ENCODE measurements around the gene PKNOX2.
"Not testable (repeated sequence)": the region's sequence is repeated elsewhere in the genome, so short reads cannot be mapped to it uniquely, and the experiment has no call there.

PKNOX2 gene

DNA sequence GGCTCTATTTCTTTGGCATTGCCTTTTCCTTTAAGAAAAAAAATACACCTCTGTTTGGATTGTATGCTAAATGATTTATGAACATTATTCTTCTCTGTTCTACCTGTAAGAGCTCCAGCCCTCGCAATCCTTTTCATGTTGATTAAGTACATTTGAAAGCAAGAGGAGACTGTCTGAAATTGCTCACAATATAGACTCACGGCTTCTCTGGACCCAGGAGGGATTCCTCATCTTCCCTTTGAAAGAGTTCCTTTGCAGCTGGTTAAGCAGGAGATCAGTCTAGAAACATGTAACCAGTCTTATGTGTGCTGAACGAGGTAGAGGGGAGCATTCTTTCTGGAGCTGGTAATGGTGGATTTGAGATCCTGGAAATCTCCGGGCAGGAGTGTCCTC, 47.4 kb downstream of the PKNOX2 start:
- H3K4me3 ChIP-seq (ENCODE audit: low read depth, low read length) = no peak overlapping the region
- TF ChIP-seq, protein P1, sequence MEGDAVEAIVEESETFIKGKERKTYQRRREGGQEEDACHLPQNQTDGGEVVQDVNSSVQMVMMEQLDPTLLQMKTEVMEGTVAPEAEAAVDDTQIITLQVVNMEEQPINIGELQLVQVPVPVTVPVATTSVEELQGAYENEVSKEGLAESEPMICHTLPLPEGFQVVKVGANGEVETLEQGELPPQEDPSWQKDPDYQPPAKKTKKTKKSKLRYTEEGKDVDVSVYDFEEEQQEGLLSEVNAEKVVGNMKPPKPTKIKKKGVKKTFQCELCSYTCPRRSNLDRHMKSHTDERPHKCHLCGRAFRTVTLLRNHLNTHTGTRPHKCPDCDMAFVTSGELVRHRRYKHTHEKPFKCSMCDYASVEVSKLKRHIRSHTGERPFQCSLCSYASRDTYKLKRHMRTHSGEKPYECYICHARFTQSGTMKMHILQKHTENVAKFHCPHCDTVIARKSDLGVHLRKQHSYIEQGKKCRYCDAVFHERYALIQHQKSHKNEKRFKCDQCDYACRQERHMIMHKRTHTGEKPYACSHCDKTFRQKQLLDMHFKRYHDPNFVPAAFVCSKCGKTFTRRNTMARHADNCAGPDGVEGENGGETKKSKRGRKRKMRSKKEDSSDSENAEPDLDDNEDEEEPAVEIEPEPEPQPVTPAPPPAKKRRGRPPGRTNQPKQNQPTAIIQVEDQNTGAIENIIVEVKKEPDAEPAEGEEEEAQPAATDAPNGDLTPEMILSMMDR (conservative IDR thresholded peaks at IDR 0.05; ENCODE audit: low read depth, low read length) = no peak
- no peak for DNase-seq (ENCODE audit: low read depth)

DNA sequence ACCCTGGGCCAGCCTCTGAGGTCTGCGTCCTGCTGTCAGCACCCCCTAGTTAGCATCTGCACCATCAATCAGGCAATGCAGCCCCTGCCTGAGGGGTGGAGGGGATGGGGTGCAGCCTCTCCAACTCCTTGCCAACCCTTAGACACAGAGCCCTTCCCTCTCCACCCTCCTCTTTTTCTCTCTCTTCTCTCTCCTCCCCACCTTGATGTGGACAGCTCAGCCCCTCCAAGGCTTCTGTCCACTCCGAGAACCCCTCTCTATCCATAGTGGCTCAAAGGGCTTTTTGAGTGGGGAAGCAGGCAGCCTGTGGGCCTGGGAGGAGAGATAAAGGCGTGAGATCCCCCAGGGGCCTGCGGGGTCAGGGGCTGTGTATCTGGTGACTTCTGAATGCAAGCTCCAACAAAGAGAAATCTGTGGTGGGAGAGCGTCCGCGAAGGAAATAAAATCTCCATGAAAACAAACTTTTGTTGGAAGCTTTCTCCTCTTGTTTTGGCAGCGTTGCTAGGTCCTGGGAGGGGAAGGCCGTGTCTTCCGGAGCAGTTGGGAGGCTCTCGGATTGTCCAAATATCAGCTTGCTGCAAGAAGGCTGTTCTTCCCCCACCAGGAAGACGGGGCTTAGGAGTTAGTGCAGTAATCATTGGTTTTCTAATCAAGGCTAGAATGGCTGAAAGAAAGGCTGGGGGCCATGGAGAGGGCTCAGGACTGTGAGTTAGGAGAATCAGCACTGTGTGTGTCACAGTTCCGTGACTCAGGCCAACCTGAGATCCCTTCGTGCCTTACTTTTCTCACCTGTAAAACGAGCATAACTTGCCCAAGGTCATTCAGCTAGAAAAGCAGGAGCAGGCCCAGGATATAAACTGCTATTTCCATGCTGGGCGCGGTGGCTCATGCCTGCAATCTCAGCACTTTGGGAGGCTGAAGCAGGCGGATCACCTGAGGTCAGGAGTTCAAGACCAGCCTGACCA, 50.3 kb downstream of the PKNOX2 start:
- DNase-seq (ENCODE audit: low read depth) = peak; percentile 30
- TF ChIP-seq, protein P1 (conservative IDR thresholded peaks at IDR 0.05; ENCODE audit: low read depth, low read length) = no peak
- H3K4me3 ChIP-seq (ENCODE audit: low read depth, low read length) = no peak overlapping the region

- DNase-seq (ENCODE audit: low read depth) = peak; percentile 49
- TF ChIP-seq, protein P1 (conservative IDR thresholded peaks at IDR 0.05; ENCODE audit: low read depth, low read length) = no peak
Measured at GRCh38 chr11:125215976-125216375, 51.4 kb downstream of the PKNOX2 start.

DNA sequence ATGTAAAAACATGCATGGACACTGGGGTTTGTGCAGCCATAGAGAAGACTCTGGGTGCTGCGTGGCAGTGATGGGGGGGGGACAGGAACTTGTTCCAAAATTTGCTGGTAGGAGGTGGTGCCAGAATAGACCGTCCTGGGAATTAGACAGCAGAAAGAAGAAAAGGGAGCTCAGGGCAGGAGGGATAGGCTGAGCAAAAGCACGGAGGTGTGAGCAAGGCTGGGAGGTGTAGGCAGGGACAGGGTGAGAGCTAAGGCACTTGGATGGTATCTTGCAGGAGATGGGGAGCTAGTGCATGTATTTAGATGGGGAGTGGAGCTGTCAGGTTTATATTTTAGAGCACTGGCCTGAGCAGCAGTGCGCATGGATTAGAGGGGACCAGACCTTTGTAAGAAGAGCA, 53.8 kb downstream of the PKNOX2 start:
- no peak overlapping the region for H3K4me3 ChIP-seq (ENCODE audit: low read depth, low read length)
- no peak for DNase-seq (ENCODE audit: low read depth)
- TF ChIP-seq, protein P1 (conservative IDR thresholded peaks at IDR 0.05; ENCODE audit: low read depth, low read length) = no peak

More at GRCh38 chr11:125215976-125216375, 51.4 kb downstream of the PKNOX2 start:
- no peak overlapping the region for H3K4me3 ChIP-seq (ENCODE audit: low read depth, low read length)

- DNase-seq (ENCODE audit: low read depth) = no peak
- TF ChIP-seq, protein P1 (conservative IDR thresholded peaks at IDR 0.05; ENCODE audit: low read depth, low read length) = no peak
- H3K4me3 ChIP-seq (ENCODE audit: low read depth, low read length) = no peak overlapping the region
Measured at GRCh38 chr11:125221461-125221860, 56.9 kb downstream of the PKNOX2 start.

- no peak for DNase-seq (ENCODE audit: low read depth)
- TF ChIP-seq, protein P1 (conservative IDR thresholded peaks at IDR 0.05; ENCODE audit: low read depth, low read length) = no peak
- no peak overlapping the region for H3K4me3 ChIP-seq (ENCODE audit: low read depth, low read length)
Measured at GRCh38 chr11:125222494-125222893, 57.9 kb downstream of the PKNOX2 start.

- DNase-seq (ENCODE audit: low read depth) = not testable (repeated sequence)
Measured at GRCh38 chr11:125223161-125223560, 58.6 kb downstream of the PKNOX2 start.

More at GRCh38 chr11:125223161-125223560, 58.6 kb downstream of the PKNOX2 start:
- not testable (repeated sequence) for H3K4me3 ChIP-seq (ENCODE audit: low read depth, low read length)
